ENCODE data around the gene METRN. TPM values are rescaled to one million over a fixed set of nuclear protein-coding genes. Genes with fewer than 3 reads are reported as not detected.

The METRN gene
- total RNA-seq: 18.3 TPM

GRCh38 chr16:714558-715476, at the start of gene METRN:
TSS of gene METRN (plus strand) at chr16:715118. CDS start at chr16:715290, 172 bp downstream.
- Histone ChIP-seq H3K9ac (ENCODE audit: low read depth in 1 of 3, low read length in 3 of 3) (peak within 1 kb of the TSS; percentile 23 to 74 (median 33)), H3K36me3 (ENCODE audit: control insufficient read depth in 3 of 3, insufficient read depth in 3 of 3, low read length in 3 of 3) (peaks cover 0 to 2% (median 0%) of the 10 kb centered on the region in 3 donors), H3K4me1 (ENCODE audit: control insufficient read depth in 3 of 3, insufficient read depth in 3 of 3, low read length in 3 of 3) (peaks cover 25 to 40% (median 28%) of the 10 kb centered on the region in 3 donors), H3K4me3 (ENCODE audit: low read length in 3 of 3) (peak within 1 kb of the TSS; percentile 38 to 76 (median 66)), H3K9me3 (ENCODE audit: control insufficient read depth in 3 of 3, low read length in 3 of 3) (no peaks in the 10 kb centered on the region), H3K27ac (ENCODE audit: low read depth, low read length) (no peak within 1 kb of the TSS), H3K27me3 (ENCODE audit: control insufficient read depth in 3 of 3, insufficient read depth in 3 of 3, low read length in 3 of 3) (peaks cover 18 to 25% (median 24%) of the 10 kb centered on the region in 3 donors)

GRCh38 chr16:666572-666971, 48.3 kb upstream of the METRN start:
- H3K9me3 ChIP-seq (ENCODE audit: control insufficient read depth in 3 of 3, low read length in 3 of 3): no peaks in the 10 kb centered on the region
- H3K4me3 ChIP-seq (ENCODE audit: low read length in 3 of 3): no peak overlapping the region
- peaks cover 16 to 21% (median 17%) of the 10 kb centered on the region in 3 donors for H3K4me1 ChIP-seq (ENCODE audit: control insufficient read depth in 3 of 3, insufficient read depth in 3 of 3, low read length in 3 of 3)
- H3K27me3 ChIP-seq (ENCODE audit: control insufficient read depth in 3 of 3, insufficient read depth in 3 of 3, low read length in 3 of 3): no peaks in the 10 kb centered on the region
- H3K27ac ChIP-seq (ENCODE audit: low read depth, low read length): no peak overlapping the region
- peaks cover 14 to 25% (median 16%) of the 10 kb centered on the region in 3 donors for H3K36me3 ChIP-seq (ENCODE audit: control insufficient read depth in 3 of 3, insufficient read depth in 3 of 3, low read length in 3 of 3)
- no peak overlapping the region for H3K9ac ChIP-seq (ENCODE audit: low read depth in 1 of 3, low read length in 3 of 3)

- peak overlapping the region; percentile 72 to 88 (median 83) for H3K9ac ChIP-seq (ENCODE audit: low read depth in 1 of 3, low read length in 3 of 3)
- peak overlapping the region; percentile 69 for H3K27ac ChIP-seq (ENCODE audit: low read depth, low read length)
- peak overlapping the region; percentile 50 to 81 (median 51) for H3K4me3 ChIP-seq (ENCODE audit: low read length in 3 of 3)
- no peaks in the 10 kb centered on the region for H3K27me3 ChIP-seq (ENCODE audit: control insufficient read depth in 3 of 3, insufficient read depth in 3 of 3, low read length in 3 of 3)
- peaks cover 16 to 20% (median 17%) of the 10 kb centered on the region in 3 donors for H3K4me1 ChIP-seq (ENCODE audit: control insufficient read depth in 3 of 3, insufficient read depth in 3 of 3, low read length in 3 of 3)
- H3K36me3 ChIP-seq (ENCODE audit: control insufficient read depth in 3 of 3, insufficient read depth in 3 of 3, low read length in 3 of 3): peaks cover 20 to 31% (median 21%) of the 10 kb centered on the region in 3 donors
- no peaks in the 10 kb centered on the region for H3K9me3 ChIP-seq (ENCODE audit: control insufficient read depth in 3 of 3, low read length in 3 of 3)
Measured at GRCh38 chr16:667113-667779, 47.7 kb upstream of the METRN start.

- no peaks in the 10 kb centered on the region for H3K9me3 ChIP-seq (ENCODE audit: control insufficient read depth in 3 of 3, low read length in 3 of 3)
- peaks cover 16 to 20% (median 17%) of the 10 kb centered on the region in 3 donors for H3K4me1 ChIP-seq (ENCODE audit: control insufficient read depth in 3 of 3, insufficient read depth in 3 of 3, low read length in 3 of 3)
- H3K9ac ChIP-seq (ENCODE audit: low read depth in 1 of 3, low read length in 3 of 3): peak within 1 kb of the TSS; percentile 81 to 90 (median 88)
- peak within 1 kb of the TSS; percentile 69 for H3K27ac ChIP-seq (ENCODE audit: low read depth, low read length)
- no peaks in the 10 kb centered on the region for H3K27me3 ChIP-seq (ENCODE audit: control insufficient read depth in 3 of 3, insufficient read depth in 3 of 3, low read length in 3 of 3)
- H3K36me3 ChIP-seq (ENCODE audit: control insufficient read depth in 3 of 3, insufficient read depth in 3 of 3, low read length in 3 of 3): peaks cover 27 to 38% (median 28%) of the 10 kb centered on the region in 3 donors
- H3K4me3 ChIP-seq (ENCODE audit: low read length in 3 of 3): peak within 1 kb of the TSS; percentile 68 to 83 (median 81)
Measured at GRCh38 chr16:667780-668518, 47.0 kb upstream of the METRN start, which contains the start of gene RHOT2. TSS of gene RHOT2 (plus strand) at chr16:668132. CDS start at chr16:668200, 68 bp downstream.

GRCh38 chr16:668519-669171, 46.3 kb upstream of the METRN start:
- peaks cover 16 to 20% (median 17%) of the 10 kb centered on the region in 3 donors for H3K4me1 ChIP-seq (ENCODE audit: control insufficient read depth in 3 of 3, insufficient read depth in 3 of 3, low read length in 3 of 3)
- H3K36me3 ChIP-seq (ENCODE audit: control insufficient read depth in 3 of 3, insufficient read depth in 3 of 3, low read length in 3 of 3): peaks cover 32 to 40% (median 34%) of the 10 kb centered on the region in 3 donors
- no peaks in the 10 kb centered on the region for H3K27me3 ChIP-seq (ENCODE audit: control insufficient read depth in 3 of 3, insufficient read depth in 3 of 3, low read length in 3 of 3)
- peak overlapping the region; percentile 69 for H3K27ac ChIP-seq (ENCODE audit: low read depth, low read length)
- H3K9ac ChIP-seq (ENCODE audit: low read depth in 1 of 3, low read length in 3 of 3): peak overlapping the region; percentile 81 to 90 (median 82)
- peak overlapping the region; percentile 68 to 83 (median 81) for H3K4me3 ChIP-seq (ENCODE audit: low read length in 3 of 3)
- no peaks in the 10 kb centered on the region for H3K9me3 ChIP-seq (ENCODE audit: control insufficient read depth in 3 of 3, low read length in 3 of 3)

- no peak overlapping the region for H3K27ac ChIP-seq (ENCODE audit: low read depth, low read length)
- H3K9ac ChIP-seq (ENCODE audit: low read depth in 1 of 3, low read length in 3 of 3): peak overlapping the region in 2 of 3 donors; percentile 3 to 82
- peaks cover 32 to 40% (median 37%) of the 10 kb centered on the region in 3 donors for H3K36me3 ChIP-seq (ENCODE audit: control insufficient read depth in 3 of 3, insufficient read depth in 3 of 3, low read length in 3 of 3)
- H3K9me3 ChIP-seq (ENCODE audit: control insufficient read depth in 3 of 3, low read length in 3 of 3): no peaks in the 10 kb centered on the region
- H3K4me1 ChIP-seq (ENCODE audit: control insufficient read depth in 3 of 3, insufficient read depth in 3 of 3, low read length in 3 of 3): peaks cover 16 to 20% (median 18%) of the 10 kb centered on the region in 3 donors
- H3K4me3 ChIP-seq (ENCODE audit: low read length in 3 of 3): no peak overlapping the region
- H3K27me3 ChIP-seq (ENCODE audit: control insufficient read depth in 3 of 3, insufficient read depth in 3 of 3, low read length in 3 of 3): peaks cover 0 to under 1% (median 0%) of the 10 kb centered on the region in 3 donors
Measured at GRCh38 chr16:669666-670065, 45.3 kb upstream of the METRN start.

- H3K4me1 ChIP-seq (ENCODE audit: control insufficient read depth in 3 of 3, insufficient read depth in 3 of 3, low read length in 3 of 3): peaks cover 19 to 27% (median 24%) of the 10 kb centered on the region in 3 donors
- no peaks in the 10 kb centered on the region for H3K9me3 ChIP-seq (ENCODE audit: control insufficient read depth in 3 of 3, low read length in 3 of 3)
- H3K9ac ChIP-seq (ENCODE audit: low read depth in 1 of 3, low read length in 3 of 3): no peak overlapping the region
- H3K36me3 ChIP-seq (ENCODE audit: control insufficient read depth in 3 of 3, insufficient read depth in 3 of 3, low read length in 3 of 3): peaks cover 32 to 40% (median 37%) of the 10 kb centered on the region in 3 donors
- H3K4me3 ChIP-seq (ENCODE audit: low read length in 3 of 3): no peak overlapping the region
- H3K27ac ChIP-seq (ENCODE audit: low read depth, low read length): no peak overlapping the region
- H3K27me3 ChIP-seq (ENCODE audit: control insufficient read depth in 3 of 3, insufficient read depth in 3 of 3, low read length in 3 of 3): peaks cover 0 to 7% (median 7%) of the 10 kb centered on the region in 3 donors
Measured at GRCh38 chr16:670485-671352, 44.2 kb upstream of the METRN start.

GRCh38 chr16:671353-672131, 43.4 kb upstream of the METRN start:
- peaks cover 32 to 40% (median 37%) of the 10 kb centered on the region in 3 donors for H3K36me3 ChIP-seq (ENCODE audit: control insufficient read depth in 3 of 3, insufficient read depth in 3 of 3, low read length in 3 of 3)
- H3K4me3 ChIP-seq (ENCODE audit: low read length in 3 of 3): no peak overlapping the region
- peaks cover 19 to 27% (median 25%) of the 10 kb centered on the region in 3 donors for H3K4me1 ChIP-seq (ENCODE audit: control insufficient read depth in 3 of 3, insufficient read depth in 3 of 3, low read length in 3 of 3)
- no peaks in the 10 kb centered on the region for H3K9me3 ChIP-seq (ENCODE audit: control insufficient read depth in 3 of 3, low read length in 3 of 3)
- peaks cover 0 to 12% (median 7%) of the 10 kb centered on the region in 3 donors for H3K27me3 ChIP-seq (ENCODE audit: control insufficient read depth in 3 of 3, insufficient read depth in 3 of 3, low read length in 3 of 3)
- H3K27ac ChIP-seq (ENCODE audit: low read depth, low read length): no peak overlapping the region
- no peak overlapping the region for H3K9ac ChIP-seq (ENCODE audit: low read depth in 1 of 3, low read length in 3 of 3)

All from skeletal muscle tissue (tissue), 4 donors.